GM21423 (cell line): ENCODE results near the gene MAP3K5.
"Not testable (repeated sequence)": the region's sequence is repeated elsewhere in the genome, so short reads cannot be mapped to it uniquely, and the experiment has no call there.

Source experiments
- ATAC-seq: cut with Tn5 transposase; IDR thresholded peaks from one replicate; pipeline ENCODE4 v1.9.1; 2021; ENCODE audit warnings: mild to moderate bottlenecking, moderate library complexity; ENCODE audit not compliant: unreplicated experiment

Gene MAP3K5

DNA sequence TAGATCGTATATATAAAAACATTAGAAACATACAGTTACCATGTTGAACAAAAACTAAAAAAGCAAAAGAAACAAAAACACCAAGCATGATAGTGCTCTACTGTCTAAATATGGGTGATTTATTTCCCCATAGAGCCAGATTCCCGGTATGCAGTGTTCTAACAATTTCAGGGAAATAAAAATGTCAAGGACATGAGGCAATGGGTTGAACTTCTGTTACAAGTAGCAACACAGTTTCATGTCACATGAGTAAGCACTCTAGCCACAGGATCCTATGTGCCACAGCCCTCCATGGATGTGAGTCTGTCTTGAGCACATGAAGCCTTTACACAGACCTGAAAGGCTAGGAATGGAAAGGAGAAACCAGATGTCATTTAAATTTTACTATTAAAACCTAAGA, 96.0 kb downstream of the MAP3K5 start:
- no peak for ATAC-seq

- no peak for ATAC-seq
Measured at GRCh38 chr6:136695412-136695811, 96.9 kb downstream of the MAP3K5 start.

GRCh38 chr6:136693090-136693489, 99.2 kb downstream of the MAP3K5 start:
- ATAC-seq = no peak

DNA sequence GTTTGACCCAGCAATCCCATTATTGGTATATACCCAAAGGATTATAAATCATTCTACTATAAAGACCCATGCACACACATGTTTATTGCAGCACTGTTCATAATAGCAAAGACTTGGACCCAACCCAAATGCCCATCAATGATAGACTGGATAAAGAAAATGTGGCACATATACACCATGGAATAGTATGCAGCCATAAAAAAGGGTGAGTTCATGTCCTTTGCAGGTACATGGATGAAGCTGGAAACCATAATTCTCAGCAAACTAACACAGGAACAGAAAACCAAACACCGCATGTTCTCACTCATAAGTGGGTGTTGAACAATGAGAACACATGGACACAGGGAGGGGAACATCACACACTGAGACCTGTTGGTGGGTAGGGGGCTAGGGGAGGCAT, 104.4 kb downstream of the MAP3K5 start:
- ATAC-seq = not testable (repeated sequence)

- ATAC-seq = no peak
Measured at GRCh38 chr6:136685540-136686108, 106.7 kb downstream of the MAP3K5 start.

DNA sequence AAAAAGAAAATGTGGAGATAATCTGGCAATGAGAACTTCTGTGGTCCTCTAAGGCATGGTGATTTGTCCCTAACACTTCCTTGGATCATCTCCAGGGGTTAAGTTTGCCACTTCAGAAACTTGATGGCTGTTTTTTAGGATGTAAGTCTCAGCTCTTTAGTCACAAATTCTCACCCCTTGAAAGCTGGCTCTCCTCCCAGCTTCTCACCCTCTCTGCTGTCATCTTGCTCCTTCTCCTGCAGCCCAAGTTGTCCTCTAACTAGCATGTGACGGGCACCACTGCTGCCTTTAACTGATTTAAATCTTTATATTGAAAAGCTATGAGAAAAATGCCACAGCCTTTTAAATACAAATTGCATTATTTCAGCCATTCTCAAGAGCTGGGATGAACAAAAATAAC, 107.8 kb downstream of the MAP3K5 start:
- no peak for ATAC-seq

GRCh38 chr6:136683209-136683941, 108.9 kb downstream of the MAP3K5 start:
- no peak for ATAC-seq

- no peak for ATAC-seq
Measured at GRCh38 chr6:136682292-136682691, 110.0 kb downstream of the MAP3K5 start.

GRCh38 chr6:136677822-136678221, 114.5 kb downstream of the MAP3K5 start:
- ATAC-seq = no peak

GRCh38 chr6:136677344-136677743, 114.9 kb downstream of the MAP3K5 start:
- no peak for ATAC-seq

DNA sequence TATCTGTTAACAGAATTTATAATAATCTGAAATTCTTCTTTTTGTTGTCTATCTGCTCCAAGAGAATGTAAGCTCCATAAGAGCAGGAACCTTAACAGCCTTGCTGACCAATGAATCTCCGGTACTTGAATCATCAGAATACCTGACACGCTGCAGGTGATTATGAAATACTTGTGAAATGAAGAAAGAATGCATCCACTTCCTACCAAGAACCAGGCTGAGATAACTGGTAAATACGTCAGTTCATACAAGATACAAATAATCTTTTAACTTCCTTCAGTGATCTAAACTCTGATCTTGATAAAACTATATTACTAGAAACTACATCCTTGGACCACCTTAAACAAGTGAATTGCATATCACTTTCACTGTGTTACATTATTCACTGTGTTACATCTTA, 116.2 kb downstream of the MAP3K5 start:
- no peak for ATAC-seq

DNA sequence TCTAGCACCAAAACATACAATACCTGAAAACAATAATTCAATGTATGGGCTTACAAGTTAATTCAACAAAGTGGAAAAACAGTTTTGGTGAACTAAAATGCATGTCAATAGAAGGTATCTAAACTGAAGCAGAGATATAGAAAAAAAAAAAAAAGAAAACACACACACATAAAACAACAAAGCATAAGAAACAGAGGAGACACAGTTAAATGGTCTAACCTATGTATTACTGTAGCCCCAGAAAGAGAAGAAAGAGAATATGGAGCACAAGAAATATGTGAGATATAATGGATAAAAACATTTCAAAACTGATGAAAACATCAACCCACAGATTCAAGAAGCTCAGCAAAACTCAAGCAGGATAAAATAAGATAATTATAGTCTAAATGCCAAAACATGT, 118.7 kb downstream of the MAP3K5 start:
- ATAC-seq = no peak

DNA sequence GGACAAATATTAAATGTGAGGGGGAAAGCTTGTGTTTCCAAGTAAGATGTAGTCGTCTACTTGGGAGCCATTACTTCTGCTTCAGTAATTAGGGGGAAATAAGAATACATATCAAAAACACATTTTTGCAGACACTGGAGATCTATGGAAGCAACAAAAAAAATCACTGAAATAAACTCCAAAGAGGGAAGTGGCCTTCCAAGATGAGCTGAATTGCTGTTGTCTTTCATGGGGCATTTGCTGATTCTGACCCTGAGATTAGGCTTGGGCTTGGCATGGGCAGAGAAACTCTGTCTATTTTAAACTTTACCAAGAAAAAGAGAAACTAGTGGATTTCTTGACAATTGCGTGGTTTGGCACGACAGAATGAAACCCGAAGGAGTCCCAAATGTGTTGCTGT, 120.1 kb downstream of the MAP3K5 start:
- ATAC-seq = no peak

GRCh38 chr6:136669299-136669699, 123.0 kb downstream of the MAP3K5 start:
- ATAC-seq = no peak

GRCh38 chr6:136668571-136668970, 123.7 kb downstream of the MAP3K5 start:
- ATAC-seq = no peak

DNA sequence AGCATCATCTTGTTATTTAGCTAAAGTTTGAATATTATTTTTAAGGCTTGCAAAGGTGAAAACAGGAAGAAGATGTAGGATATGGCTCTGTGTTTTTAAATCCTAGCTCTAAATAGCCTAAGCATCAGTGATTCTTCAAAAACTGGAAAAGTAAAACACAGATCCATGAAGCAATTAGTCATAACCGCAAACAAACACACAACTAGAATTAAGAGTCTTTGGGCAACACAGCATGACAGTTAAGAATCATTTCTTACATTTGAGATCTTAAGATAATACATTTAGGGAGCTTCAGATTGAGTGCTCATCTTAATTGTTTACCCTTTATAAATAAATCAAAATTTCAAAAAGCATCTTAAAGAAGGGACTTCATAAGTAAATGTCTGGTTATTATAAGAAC, 126.2 kb downstream of the MAP3K5 start:
- ATAC-seq = no peak

GRCh38 chr6:136662347-136663237, 129.7 kb downstream of the MAP3K5 start:
- ATAC-seq = no peak

DNA sequence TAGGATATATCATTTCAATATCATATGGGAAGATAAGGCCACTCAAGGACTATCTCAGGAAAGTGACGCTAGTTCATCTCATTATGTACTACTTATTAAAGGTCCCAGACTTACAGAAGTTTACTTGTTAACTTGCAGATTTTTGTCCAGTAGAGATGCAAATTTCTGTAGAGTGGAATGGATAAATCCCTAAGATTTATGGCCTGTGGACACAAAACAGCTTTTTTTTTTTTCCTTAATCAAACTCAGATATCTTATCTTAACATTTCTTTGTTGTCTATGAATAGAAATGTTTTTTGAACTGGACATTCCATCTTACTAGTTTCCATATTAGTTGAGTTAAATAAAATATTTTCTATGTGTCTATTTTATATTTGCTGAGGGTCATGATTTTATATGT, 131.6 kb downstream of the MAP3K5 start:
- ATAC-seq = no peak

DNA sequence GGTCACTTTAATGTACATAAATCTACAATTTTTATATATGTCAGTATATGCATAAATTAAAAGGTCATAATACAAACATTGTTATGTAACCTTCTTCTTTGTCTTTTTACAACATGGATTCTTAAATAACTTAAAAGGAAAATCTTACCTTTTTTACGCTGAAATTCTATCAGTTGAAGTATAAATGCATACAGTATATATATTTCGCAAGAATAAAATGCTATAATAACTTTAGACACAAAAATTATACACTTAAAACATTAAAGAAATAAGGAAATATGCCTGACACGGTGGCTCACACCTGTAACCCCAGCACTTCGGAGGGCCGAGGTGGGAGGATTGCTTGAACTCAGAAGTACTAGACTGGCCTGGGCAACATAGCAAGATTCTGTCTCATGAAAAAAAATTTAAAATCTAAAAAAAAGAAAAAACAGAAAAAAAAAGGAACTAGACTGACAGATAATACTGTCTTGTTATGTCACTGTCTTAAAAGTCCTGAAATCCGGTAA, 132.2 kb downstream of the MAP3K5 start:
- no peak for ATAC-seq

- ATAC-seq = no peak
Measured at GRCh38 chr6:136658711-136659110, 133.6 kb downstream of the MAP3K5 start.

DNA sequence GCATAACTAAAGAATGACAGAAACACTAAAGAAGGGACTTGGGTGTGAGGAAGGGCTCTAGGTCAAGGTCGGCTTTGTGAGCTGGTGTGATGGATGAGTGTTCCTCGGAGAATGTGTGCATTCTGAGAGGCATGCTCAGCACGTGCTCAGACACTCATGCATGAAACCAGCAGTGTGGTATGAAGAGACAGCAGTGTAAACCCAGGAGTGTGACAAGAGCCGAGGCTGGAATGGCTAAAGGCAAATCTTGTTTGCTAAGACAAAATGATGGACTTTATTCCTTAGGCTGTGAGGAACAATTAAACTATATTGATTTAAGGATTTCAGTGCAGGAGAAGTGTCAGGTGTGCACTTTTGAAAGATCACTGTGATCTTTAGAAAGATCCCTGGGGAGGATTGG, 134.6 kb downstream of the MAP3K5 start:
- no peak for ATAC-seq

- no peak for ATAC-seq
Measured at GRCh38 chr6:136656121-136656520, 136.2 kb downstream of the MAP3K5 start.
